SK-N-SH (cell line): ENCODE data around the gene ATP8A1.
"Not testable (repeated sequence)": the region's sequence is repeated elsewhere in the genome, so short reads cannot be mapped to it uniquely, and the experiment has no call there.

Experiments used
- RAD21 ChIP-seq: IDR thresholded peaks from 2 replicates; pipeline ENCODE4 v1.6.1; 2012; ENCODE audit warnings: mild to moderate bottlenecking, low read length
- RCOR1 ChIP-seq: fragments of 150-350 bp; IDR thresholded peaks from 2 replicates; pipeline ENCODE4 v1.6.1; 2017; ENCODE audit warnings: antibody characterized with exemption, low read length
- YY1 ChIP-seq: IDR thresholded peaks from 2 replicates; pipeline ENCODE4 v1.4.0; 2012; ENCODE audit warnings: low read depth, mild to moderate bottlenecking
- TF ChIP-seq, protein P1 (sequence below): fragments of 150-350 bp; IDR thresholded peaks from 2 replicates; pipeline ENCODE4 v1.6.1; 2016; ENCODE audit warnings: mild to moderate bottlenecking, low read depth, low read length
- TF ChIP-seq, protein P2 (sequence below): fragments of 200-600 bp; sonication (generic); IDR thresholded peaks from 2 replicates; pipeline ENCODE4 v1.6.1; 2017; ENCODE audit warnings: antibody characterized with exemption, mild to moderate bottlenecking, moderate library complexity

DNA sequence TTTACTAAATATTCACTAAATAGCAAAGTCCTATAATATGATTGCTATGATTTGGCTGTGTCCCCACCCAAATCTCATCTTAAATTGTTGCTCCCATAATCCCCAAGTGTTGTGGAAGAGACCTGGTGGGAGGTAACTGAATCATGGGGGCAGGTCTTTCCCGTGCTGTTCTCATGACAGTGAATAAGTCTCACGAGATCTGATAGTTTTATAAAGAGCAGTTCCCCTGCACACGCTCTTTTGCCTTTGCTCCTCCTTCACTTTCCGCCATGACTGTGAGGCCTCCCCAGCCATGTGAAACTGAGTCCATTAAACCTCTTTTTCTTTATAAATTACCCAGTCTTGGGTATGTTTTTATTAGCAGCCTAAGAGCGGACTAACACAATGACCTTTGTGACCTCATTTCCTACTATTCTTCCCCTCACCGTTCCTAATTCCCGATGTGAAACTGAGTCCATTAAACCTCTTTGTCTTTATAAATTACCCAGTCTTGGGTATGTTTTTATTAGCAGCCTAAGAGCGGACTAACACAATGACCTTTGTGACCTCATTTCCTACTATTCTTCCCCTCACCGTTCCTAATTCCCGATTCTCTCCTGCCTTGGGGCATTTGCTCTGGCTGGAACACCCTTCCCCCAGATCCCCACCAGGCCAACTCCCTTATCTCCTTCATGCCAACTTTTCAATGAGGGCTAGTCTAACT lies 4.2 kb downstream of the ATP8A1 start:
- TF ChIP-seq, protein P1, sequence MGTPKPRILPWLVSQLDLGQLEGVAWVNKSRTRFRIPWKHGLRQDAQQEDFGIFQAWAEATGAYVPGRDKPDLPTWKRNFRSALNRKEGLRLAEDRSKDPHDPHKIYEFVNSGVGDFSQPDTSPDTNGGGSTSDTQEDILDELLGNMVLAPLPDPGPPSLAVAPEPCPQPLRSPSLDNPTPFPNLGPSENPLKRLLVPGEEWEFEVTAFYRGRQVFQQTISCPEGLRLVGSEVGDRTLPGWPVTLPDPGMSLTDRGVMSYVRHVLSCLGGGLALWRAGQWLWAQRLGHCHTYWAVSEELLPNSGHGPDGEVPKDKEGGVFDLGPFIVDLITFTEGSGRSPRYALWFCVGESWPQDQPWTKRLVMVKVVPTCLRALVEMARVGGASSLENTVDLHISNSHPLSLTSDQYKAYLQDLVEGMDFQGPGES, result not testable (repeated sequence)
- not testable (repeated sequence) for TF ChIP-seq RCOR1, YY1, RAD21
- TF ChIP-seq, protein P2, sequence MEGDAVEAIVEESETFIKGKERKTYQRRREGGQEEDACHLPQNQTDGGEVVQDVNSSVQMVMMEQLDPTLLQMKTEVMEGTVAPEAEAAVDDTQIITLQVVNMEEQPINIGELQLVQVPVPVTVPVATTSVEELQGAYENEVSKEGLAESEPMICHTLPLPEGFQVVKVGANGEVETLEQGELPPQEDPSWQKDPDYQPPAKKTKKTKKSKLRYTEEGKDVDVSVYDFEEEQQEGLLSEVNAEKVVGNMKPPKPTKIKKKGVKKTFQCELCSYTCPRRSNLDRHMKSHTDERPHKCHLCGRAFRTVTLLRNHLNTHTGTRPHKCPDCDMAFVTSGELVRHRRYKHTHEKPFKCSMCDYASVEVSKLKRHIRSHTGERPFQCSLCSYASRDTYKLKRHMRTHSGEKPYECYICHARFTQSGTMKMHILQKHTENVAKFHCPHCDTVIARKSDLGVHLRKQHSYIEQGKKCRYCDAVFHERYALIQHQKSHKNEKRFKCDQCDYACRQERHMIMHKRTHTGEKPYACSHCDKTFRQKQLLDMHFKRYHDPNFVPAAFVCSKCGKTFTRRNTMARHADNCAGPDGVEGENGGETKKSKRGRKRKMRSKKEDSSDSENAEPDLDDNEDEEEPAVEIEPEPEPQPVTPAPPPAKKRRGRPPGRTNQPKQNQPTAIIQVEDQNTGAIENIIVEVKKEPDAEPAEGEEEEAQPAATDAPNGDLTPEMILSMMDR, result not testable (repeated sequence)
